Activated T-helper 1 cell treated with anti-CD3 and anti-CD28 coated beads, Interleukin-12 subunit alpha, Interleukin-12 subunit beta, Interleukin-2, Interleukin-4 antibody, amounts not matched to agents 30 ng/mL and 10 ng/mL and 1 ng/mL, durations not matched to agents 14 hours and 24 hours and 36 hours (primary cell): Measurements from ENCODE around the gene SCT. TPM values are rescaled to one million over a fixed set of nuclear protein-coding genes. Genes with fewer than 3 reads are reported as not detected.
"Not testable (repeated sequence)": the region's sequence is repeated elsewhere in the genome, so short reads cannot be mapped to it uniquely, and the experiment has no call there.

Experiments
- DNase-seq: peaks from one replicate; pipeline ENCODE4 v3.0.0; 2021; ENCODE audit warnings: low spot score
- H3K27ac Mint-ChIP-seq: one replicate; pipeline ENCODE4 v1.8.0; 2021; ENCODE audit warnings: mild to moderate bottlenecking, mixed read lengths
- H3K27me3 Mint-ChIP-seq: one replicate; pipeline ENCODE4 v1.8.0; 2022; ENCODE audit warnings: mild to moderate bottlenecking, moderate library complexity, mixed read lengths; ENCODE audit not compliant: insufficient read depth
- H3K36me3 Mint-ChIP-seq: one replicate; pipeline ENCODE4 v1.8.0; 2021; ENCODE audit warnings: low read depth, mixed read lengths
- H3K4me1 Mint-ChIP-seq: one replicate; pipeline ENCODE4 v1.8.0; 2021; ENCODE audit warnings: low read depth, mixed read lengths
- H3K4me3 Mint-ChIP-seq: one replicate; pipeline ENCODE4 v1.8.0; 2021; ENCODE audit warnings: mild to moderate bottlenecking, moderate library complexity, mixed read lengths
- H3K9me3 Mint-ChIP-seq: one replicate; pipeline ENCODE4 v1.8.0; 2021; ENCODE audit warnings: mixed read lengths
- intact Hi-C: fragments of 100-400 bp; cut with micrococcal nuclease; formaldehyde crosslinking; loops from one replicate; pipeline ENCODE4 v1.15.1; 2024
- total RNA-seq: library from RNA; stranded (reverse); gene quantifications from 2 replicates; pipeline ENCODE4 v1.2.3, GENCODE V29; 2022

Gene SCT
- total RNA-seq, 1 donor from 2014 or later, result not detected

GRCh38 chr11:655036-655726 lies 28.2 kb upstream of the SCT start:
- intact Hi-C loops, result no loop called here

GRCh38 chr11:654444-654843 lies 27.5 kb upstream of the SCT start:
- H3K9me3 Mint-ChIP-seq, DNase-seq, intact Hi-C loops, H3K4me1 Mint-ChIP-seq, H3K27ac Mint-ChIP-seq, H3K36me3 Mint-ChIP-seq, H3K4me3 Mint-ChIP-seq, H3K27me3 Mint-ChIP-seq: not testable (repeated sequence)

More at GRCh38 chr11:655036-655726, 28.2 kb upstream of the SCT start:
- H3K36me3 Mint-ChIP-seq, result peaks cover 5% of the 10 kb centered on the region
- DNase-seq, result no peak
- no peak overlapping the region for H3K27ac Mint-ChIP-seq
- H3K4me1 Mint-ChIP-seq, result no peaks in the 10 kb centered on the region
- no peak overlapping the region for H3K4me3 Mint-ChIP-seq
- no peaks in the 10 kb centered on the region for H3K9me3 Mint-ChIP-seq
- H3K27me3 Mint-ChIP-seq, result no peaks in the 10 kb centered on the region

GRCh38 chr11:653837-654236 lies 26.9 kb upstream of the SCT start:
- Mint-ChIP-seq H3K36me3 (peaks cover 7% of the 10 kb centered on the region), H3K27me3 (no peaks in the 10 kb centered on the region), H3K27ac (no peak overlapping the region), H3K9me3 (no peaks in the 10 kb centered on the region), H3K4me3 (no peak overlapping the region), H3K4me1 (no peaks in the 10 kb centered on the region)
- DNase-seq, result no peak
- intact Hi-C loops, result no loop called here

- H3K27ac Mint-ChIP-seq, H3K4me1 Mint-ChIP-seq, intact Hi-C loops, H3K9me3 Mint-ChIP-seq, H3K27me3 Mint-ChIP-seq, H3K4me3 Mint-ChIP-seq, H3K36me3 Mint-ChIP-seq, DNase-seq: not testable (repeated sequence)
These were observed 26.2 kb upstream of the SCT start for GRCh38 chr11:653136-653535.

GRCh38 chr11:650482-650881 lies 23.5 kb upstream of the SCT start:
- Mint-ChIP-seq H3K4me3 (no peak overlapping the region), H3K27me3 (no peaks in the 10 kb centered on the region), H3K27ac (no peak overlapping the region), H3K36me3 (peaks cover 7% of the 10 kb centered on the region), H3K9me3 (no peaks in the 10 kb centered on the region), H3K4me1 (no peaks in the 10 kb centered on the region)
- no peak for DNase-seq
- intact Hi-C loops, result no loop called here

- H3K9me3 Mint-ChIP-seq, H3K27me3 Mint-ChIP-seq, H3K27ac Mint-ChIP-seq, H3K4me1 Mint-ChIP-seq, DNase-seq, H3K36me3 Mint-ChIP-seq, intact Hi-C loops, H3K4me3 Mint-ChIP-seq: not testable (repeated sequence)
These were observed 20.7 kb upstream of the SCT start for GRCh38 chr11:647672-648158.

- Mint-ChIP-seq H3K4me3 (no peak overlapping the region), H3K27me3 (no peaks in the 10 kb centered on the region), H3K4me1 (no peaks in the 10 kb centered on the region), H3K36me3 (peaks cover 2% of the 10 kb centered on the region), H3K27ac (no peak overlapping the region), H3K9me3 (no peaks in the 10 kb centered on the region)
- DNase-seq, result no peak
- intact Hi-C loops, result no loop called here
These were observed 19.2 kb upstream of the SCT start for GRCh38 chr11:646214-646613.

- no peak overlapping the region for H3K4me3 Mint-ChIP-seq
- no peaks in the 10 kb centered on the region for H3K27me3 Mint-ChIP-seq
- H3K27ac Mint-ChIP-seq, result no peak overlapping the region
- H3K9me3 Mint-ChIP-seq, result no peaks in the 10 kb centered on the region
- intact Hi-C loops, result no loop called here
- H3K4me1 Mint-ChIP-seq, result no peaks in the 10 kb centered on the region
- DNase-seq, result no peak
- H3K36me3 Mint-ChIP-seq, result peaks cover 2% of the 10 kb centered on the region
These were observed 18.6 kb upstream of the SCT start for GRCh38 chr11:645536-645935.

GRCh38 chr11:643849-644738 lies 17.1 kb upstream of the SCT start:
- H3K27me3 Mint-ChIP-seq, result peaks cover 2% of the 10 kb centered on the region
- DNase-seq, result no peak
- no peak overlapping the region for H3K27ac Mint-ChIP-seq
- no peak overlapping the region for H3K4me3 Mint-ChIP-seq
- no peaks in the 10 kb centered on the region for H3K36me3 Mint-ChIP-seq
- no peaks in the 10 kb centered on the region for H3K9me3 Mint-ChIP-seq
- no peaks in the 10 kb centered on the region for H3K4me1 Mint-ChIP-seq
- intact Hi-C loops, result no loop called here

- Mint-ChIP-seq H3K27me3 (peaks cover 7% of the 10 kb centered on the region), H3K4me1 (no peaks in the 10 kb centered on the region), H3K9me3 (no peaks in the 10 kb centered on the region), H3K27ac (no peak overlapping the region), H3K4me3 (no peak overlapping the region), H3K36me3 (no peaks in the 10 kb centered on the region)
- no peak for DNase-seq
- intact Hi-C loops, result no loop called here
These were observed 16.4 kb upstream of the SCT start for GRCh38 chr11:643366-643765.

GRCh38 chr11:641806-642370 lies 14.9 kb upstream of the SCT start:
- H3K27ac Mint-ChIP-seq, result no peak overlapping the region
- no peak overlapping the region for H3K4me3 Mint-ChIP-seq
- no peaks in the 10 kb centered on the region for H3K9me3 Mint-ChIP-seq
- peaks cover 2% of the 10 kb centered on the region for H3K36me3 Mint-ChIP-seq
- intact Hi-C loops, result no loop called here
- DNase-seq, result no peak
- no peaks in the 10 kb centered on the region for H3K4me1 Mint-ChIP-seq
- peaks cover 12% of the 10 kb centered on the region for H3K27me3 Mint-ChIP-seq

GRCh38 chr11:640021-640706 lies 13.2 kb upstream of the SCT start:
- intact Hi-C loops, result no loop called here
- peaks cover 18% of the 10 kb centered on the region for H3K27me3 Mint-ChIP-seq
- H3K9me3 Mint-ChIP-seq, result no peaks in the 10 kb centered on the region
- peaks cover 2% of the 10 kb centered on the region for H3K36me3 Mint-ChIP-seq
- H3K27ac Mint-ChIP-seq, result no peak overlapping the region
- DNase-seq, result no peak
- H3K4me3 Mint-ChIP-seq, result no peak overlapping the region
- H3K4me1 Mint-ChIP-seq, result no peaks in the 10 kb centered on the region
